ENCODE measurements around the gene VTI1A. TPM values are rescaled to one million over a fixed set of nuclear protein-coding genes. Genes with fewer than 3 reads are reported as not detected.

The VTI1A gene
- total RNA-seq, 1 experiment from 2014 or later = 18.1 TPM

- no peak overlapping the region for H3K27ac ChIP-seq
- peaks cover 37% of the 10 kb centered on the region for H3K4me1 ChIP-seq (replicated peaks; ENCODE audit: insufficient read depth)
- no peaks in the 10 kb centered on the region for H3K9me2 ChIP-seq (ENCODE audit: insufficient read depth)
- CTCF ChIA-PET = no interaction called here
- no peaks in the 10 kb centered on the region for H4K20me1 ChIP-seq (ENCODE audit: insufficient read depth)
- H3K9me3 ChIP-seq (ENCODE audit: insufficient read depth, low read depth) = no peaks in the 10 kb centered on the region
- no peaks in the 10 kb centered on the region for H3K79me2 ChIP-seq (ENCODE audit: low read depth)
- H3K36me3 ChIP-seq (ENCODE audit: low read depth) = no peaks in the 10 kb centered on the region
- H2AFZ ChIP-seq = no peak overlapping the region
- no peak for DNase-seq
- no peak for TF ChIP-seq EZH2 (IDR thresholded peaks at IDR 0.05; ENCODE audit: low read depth)
- H3K4me2 ChIP-seq = no peak overlapping the region
- H3F3A ChIP-seq (ENCODE audit: insufficient read depth, low read depth) = peaks cover 17% of the 10 kb centered on the region
- POLR2A ChIA-PET (ENCODE audit: unreplicated experiment) = no interaction called here
- BruUV-seq (replicated peaks) = no TSS peak
- H3K27me3 ChIP-seq (ENCODE audit: insufficient read depth, low read depth) = no peaks in the 10 kb centered on the region
- intact Hi-C loops (cut with micrococcal nuclease; ENCODE audit: unreplicated experiment) = no loop called here
- no peak overlapping the region for H3K4me3 ChIP-seq
These were observed 326.8 kb downstream of the VTI1A start for GRCh38 chr10:112773783-112774182.

- no peak overlapping the region for H3K4me2 ChIP-seq
- no TSS peak for BruUV-seq (replicated peaks)
- peaks cover 21% of the 10 kb centered on the region for H3F3A ChIP-seq (ENCODE audit: insufficient read depth, low read depth)
- H4K20me1 ChIP-seq (ENCODE audit: insufficient read depth) = no peaks in the 10 kb centered on the region
- intact Hi-C loops (cut with micrococcal nuclease; ENCODE audit: unreplicated experiment) = no loop called here
- no peak for DNase-seq
- ChIA-PET CTCF (no interaction called here), POLR2A (ENCODE audit: unreplicated experiment) (no interaction called here)
- TF ChIP-seq EZH2 (IDR thresholded peaks at IDR 0.05; ENCODE audit: low read depth) = no peak
- TF ChIP-seq, protein P1, sequence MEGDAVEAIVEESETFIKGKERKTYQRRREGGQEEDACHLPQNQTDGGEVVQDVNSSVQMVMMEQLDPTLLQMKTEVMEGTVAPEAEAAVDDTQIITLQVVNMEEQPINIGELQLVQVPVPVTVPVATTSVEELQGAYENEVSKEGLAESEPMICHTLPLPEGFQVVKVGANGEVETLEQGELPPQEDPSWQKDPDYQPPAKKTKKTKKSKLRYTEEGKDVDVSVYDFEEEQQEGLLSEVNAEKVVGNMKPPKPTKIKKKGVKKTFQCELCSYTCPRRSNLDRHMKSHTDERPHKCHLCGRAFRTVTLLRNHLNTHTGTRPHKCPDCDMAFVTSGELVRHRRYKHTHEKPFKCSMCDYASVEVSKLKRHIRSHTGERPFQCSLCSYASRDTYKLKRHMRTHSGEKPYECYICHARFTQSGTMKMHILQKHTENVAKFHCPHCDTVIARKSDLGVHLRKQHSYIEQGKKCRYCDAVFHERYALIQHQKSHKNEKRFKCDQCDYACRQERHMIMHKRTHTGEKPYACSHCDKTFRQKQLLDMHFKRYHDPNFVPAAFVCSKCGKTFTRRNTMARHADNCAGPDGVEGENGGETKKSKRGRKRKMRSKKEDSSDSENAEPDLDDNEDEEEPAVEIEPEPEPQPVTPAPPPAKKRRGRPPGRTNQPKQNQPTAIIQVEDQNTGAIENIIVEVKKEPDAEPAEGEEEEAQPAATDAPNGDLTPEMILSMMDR (conservative IDR thresholded peaks at IDR 0.05) = no peak
- no peak overlapping the region for H3K4me3 ChIP-seq
- no peaks in the 10 kb centered on the region for H3K36me3 ChIP-seq (ENCODE audit: low read depth)
- peaks cover 37% of the 10 kb centered on the region for H3K4me1 ChIP-seq (replicated peaks; ENCODE audit: insufficient read depth)
- H3K9me3 ChIP-seq (ENCODE audit: insufficient read depth, low read depth) = no peaks in the 10 kb centered on the region
- H3K27ac ChIP-seq = no peak overlapping the region
- no peak overlapping the region for H2AFZ ChIP-seq
- H3K27me3 ChIP-seq (ENCODE audit: insufficient read depth, low read depth) = no peaks in the 10 kb centered on the region
- H3K79me2 ChIP-seq (ENCODE audit: low read depth) = no peaks in the 10 kb centered on the region
- no peaks in the 10 kb centered on the region for H3K9me2 ChIP-seq (ENCODE audit: insufficient read depth)
These were observed 327.2 kb downstream of the VTI1A start for GRCh38 chr10:112774210-112774609.

- TF ChIP-seq EZH2 (IDR thresholded peaks at IDR 0.05; ENCODE audit: low read depth) = no peak
- H3K9me2 ChIP-seq (ENCODE audit: insufficient read depth) = no peaks in the 10 kb centered on the region
- no peaks in the 10 kb centered on the region for H4K20me1 ChIP-seq (ENCODE audit: insufficient read depth)
- ChIA-PET CTCF (no interaction called here), POLR2A (ENCODE audit: unreplicated experiment) (no interaction called here)
- no peak overlapping the region for H3K4me3 ChIP-seq
- H3K27ac ChIP-seq = no peak overlapping the region
- no peaks in the 10 kb centered on the region for H3K27me3 ChIP-seq (ENCODE audit: insufficient read depth, low read depth)
- no peak for DNase-seq
- no peaks in the 10 kb centered on the region for H3K36me3 ChIP-seq (ENCODE audit: low read depth)
- H3K4me2 ChIP-seq = no peak overlapping the region
- intact Hi-C loops (cut with micrococcal nuclease; ENCODE audit: unreplicated experiment) = no loop called here
- H3F3A ChIP-seq (ENCODE audit: insufficient read depth, low read depth) = peaks cover 24% of the 10 kb centered on the region
- H3K9me3 ChIP-seq (ENCODE audit: insufficient read depth, low read depth) = no peaks in the 10 kb centered on the region
- peaks cover 37% of the 10 kb centered on the region for H3K4me1 ChIP-seq (replicated peaks; ENCODE audit: insufficient read depth)
- no peak overlapping the region for H2AFZ ChIP-seq
- H3K79me2 ChIP-seq (ENCODE audit: low read depth) = no peaks in the 10 kb centered on the region
- BruUV-seq (replicated peaks) = no TSS peak
These were observed 327.8 kb downstream of the VTI1A start for GRCh38 chr10:112774798-112775197.

- H4K20me1 ChIP-seq (ENCODE audit: insufficient read depth) = no peaks in the 10 kb centered on the region
- peaks cover 34% of the 10 kb centered on the region for H3K4me1 ChIP-seq (replicated peaks; ENCODE audit: insufficient read depth)
- CTCF ChIA-PET = no interaction called here
- DNase-seq = no peak
- H3K9me2 ChIP-seq (ENCODE audit: insufficient read depth) = no peaks in the 10 kb centered on the region
- H3K79me2 ChIP-seq (ENCODE audit: low read depth) = no peaks in the 10 kb centered on the region
- no peak overlapping the region for H2AFZ ChIP-seq
- no peak overlapping the region for H3K27ac ChIP-seq
- H3K4me2 ChIP-seq = no peak overlapping the region
- TF ChIP-seq, protein P1 (conservative IDR thresholded peaks at IDR 0.05) = no peak
- TF ChIP-seq EZH2 (IDR thresholded peaks at IDR 0.05; ENCODE audit: low read depth) = no peak
- BruUV-seq (replicated peaks) = no TSS peak
- H3F3A ChIP-seq (ENCODE audit: insufficient read depth, low read depth) = peaks cover 20% of the 10 kb centered on the region
- H3K9me3 ChIP-seq (ENCODE audit: insufficient read depth, low read depth) = no peaks in the 10 kb centered on the region
- POLR2A ChIA-PET (ENCODE audit: unreplicated experiment) = no interaction called here
- no peak overlapping the region for H3K4me3 ChIP-seq
- H3K27me3 ChIP-seq (ENCODE audit: insufficient read depth, low read depth) = no peaks in the 10 kb centered on the region
- H3K36me3 ChIP-seq (ENCODE audit: low read depth) = no peaks in the 10 kb centered on the region
- intact Hi-C loops (cut with micrococcal nuclease; ENCODE audit: unreplicated experiment) = no loop called here
These were observed 328.4 kb downstream of the VTI1A start for GRCh38 chr10:112775381-112775780.
